Kidney (tissue), 14 donors: Measurements from ENCODE around the gene EMP2. TPM values are rescaled to one million over a fixed set of nuclear protein-coding genes. Genes with fewer than 3 reads are reported as not detected.

Source experiments
- DNase-seq, 5 donors: peaks; one replicate each; pipeline ENCODE4 v3.0.0-alpha.2; 2013 to 2020
- FAIRE-seq: peaks from 2 replicates; lab custom pipeline; 2012; peaks lifted over from hg19 to GRCh38; lab: Jason Lieb, UNC
- H3K27ac ChIP-seq, 2 donors: one replicate each; pipeline ENCODE4 v1.7.0; 2013; ENCODE audit warnings: low read depth in 2 of 2, low read length in 2 of 2, inconsistent platforms in 1 of 2
- H3K27me3 ChIP-seq: one replicate; pipeline ENCODE4 v1.7.1; 2013; ENCODE audit warnings: low read length, inconsistent platforms; ENCODE audit not compliant: control insufficient read depth, insufficient read depth
- H3K36me3 ChIP-seq, 3 donors: one replicate each; pipeline versions ENCODE4 v1.7.0 to v1.7.1; 2013; ENCODE audit warnings: low read length in 3 of 3, control low read depth in 1 of 3, inconsistent platforms in 1 of 3; ENCODE audit not compliant: insufficient read depth in 3 of 3, control insufficient read depth in 2 of 3
- H3K4me1 ChIP-seq, 3 donors: one replicate each; pipeline versions ENCODE4 v1.7.0 to v1.7.1; 2013; ENCODE audit warnings: low read length in 3 of 3, inconsistent platforms in 1 of 3, low read depth in 1 of 3; ENCODE audit not compliant: control insufficient read depth in 2 of 3, insufficient read depth in 2 of 3
- H3K4me3 ChIP-seq, 3 donors: one replicate each; pipeline versions ENCODE4 v1.7.0 to v1.8.1; 2013; ENCODE audit warnings: low read length in 3 of 3, control low read depth in 1 of 3, inconsistent platforms in 1 of 3
- H3K9ac ChIP-seq, 3 donors: one replicate each; pipeline versions ENCODE4 v1.7.0 to v1.7.1; 2013; ENCODE audit warnings: low read length in 3 of 3, control low read depth in 1 of 3, inconsistent platforms in 1 of 3
- H3K9me3 ChIP-seq, 3 donors: one replicate each; pipeline versions ENCODE4 v1.7.0 to v1.7.1; 2013; ENCODE audit warnings: low read length in 3 of 3, control low read depth in 1 of 3, inconsistent platforms in 1 of 3; ENCODE audit not compliant: control insufficient read depth in 2 of 3, insufficient read depth in 1 of 3
- intact Hi-C: fragments of 100-400 bp; cut with DNase I; formaldehyde crosslinking; loops from one replicate; pipeline ENCODE4 v1.11.1; 2022
- polyA plus RNA-seq: library from polyadenylated mRNA; stranded (reverse); fragments of 350-450 nt; fragmentation: Illumina TruSeq; extraction: RNeasy Lipid Tissue Mini Kit (QIAGEN cat#74804); gene quantifications from one replicate; pipeline ENCODE4 v1.2.3, GENCODE V29; 2014; ENCODE audit warnings: low read depth, low replicate concordance; ENCODE audit not compliant: insufficient read depth
- total RNA-seq: library from RNA; stranded (reverse); fragmentation: NEBNext Ultra II Directional; extraction: Animal tissue kit (Norgen Biotek cat#: 25700); gene quantifications from one replicate; pipeline ENCODE4 v1.2.1, GENCODE V29; 2021
- TF ChIP-seq, protein P1 (sequence below): IDR thresholded peaks from 3 replicates; pipeline ENCODE4 v1.5.1; 2012; ENCODE audit warnings: mild to moderate bottlenecking, moderate library complexity, borderline replicate concordance; ENCODE audit not compliant: insufficient read depth; ENCODE audit errors: extremely low read depth
- donor health status: control.
- donor health status: control.
- donor health status: control.
- donor health status: control.
- donor health status: control.
- donor health status: DM: yes; HTN: yes; CAD: no.
- donor health status: Normal renal cell carcinoma (clear cell type).

EMP2 gene
- total and polyA plus RNA-seq, 2 donors from 2014 or later = 14.5 to 25.8 TPM

DNA sequence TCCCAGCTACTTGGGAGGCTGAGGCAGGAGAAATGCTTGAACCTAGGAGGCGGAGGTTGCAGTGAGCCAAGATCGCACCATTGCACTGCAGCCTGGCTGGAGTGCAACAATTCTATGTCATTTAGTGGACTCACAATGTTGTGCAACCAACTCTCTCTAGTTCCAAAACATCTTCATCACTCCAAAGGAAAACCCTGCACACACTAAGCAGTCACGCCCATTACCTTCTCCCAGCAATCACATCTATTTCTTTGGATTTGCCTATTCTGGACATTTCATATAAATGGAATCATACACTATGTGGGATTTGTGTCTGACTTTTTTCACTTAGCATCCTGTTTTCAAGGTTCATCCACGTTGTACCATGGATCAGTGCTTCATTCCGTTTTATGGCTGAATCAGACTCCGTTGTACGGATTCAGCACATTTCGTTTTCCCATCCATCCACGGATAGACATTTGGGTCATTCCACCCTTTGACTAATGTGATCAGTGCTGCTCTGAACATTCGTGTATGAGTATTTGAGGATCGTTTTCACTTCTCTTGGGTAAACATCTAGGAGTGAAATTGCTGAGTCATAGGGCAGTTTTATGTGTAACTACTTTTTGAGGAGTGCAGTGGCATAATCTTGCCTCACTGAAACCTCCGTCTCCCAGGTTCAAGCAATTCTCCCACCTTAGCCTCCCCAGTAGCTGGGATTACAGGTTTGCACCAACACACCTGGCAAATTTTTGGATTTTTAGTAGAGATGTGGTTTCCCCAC lies 45.4 kb upstream of the EMP2 start:
- Histone ChIP-seq H3K4me3 (no peak overlapping the region), H3K27ac (no peak overlapping the region), H3K4me1 (no peaks in the 10 kb centered on the region), H3K9me3 (no peaks in the 10 kb centered on the region), H3K27me3 (no peaks in the 10 kb centered on the region), H3K9ac (no peak overlapping the region), H3K36me3 (no peaks in the 10 kb centered on the region)
- intact Hi-C loops = no loop called here
- FAIRE-seq (no peak), DNase-seq (no peak)
- TF ChIP-seq, protein P1, sequence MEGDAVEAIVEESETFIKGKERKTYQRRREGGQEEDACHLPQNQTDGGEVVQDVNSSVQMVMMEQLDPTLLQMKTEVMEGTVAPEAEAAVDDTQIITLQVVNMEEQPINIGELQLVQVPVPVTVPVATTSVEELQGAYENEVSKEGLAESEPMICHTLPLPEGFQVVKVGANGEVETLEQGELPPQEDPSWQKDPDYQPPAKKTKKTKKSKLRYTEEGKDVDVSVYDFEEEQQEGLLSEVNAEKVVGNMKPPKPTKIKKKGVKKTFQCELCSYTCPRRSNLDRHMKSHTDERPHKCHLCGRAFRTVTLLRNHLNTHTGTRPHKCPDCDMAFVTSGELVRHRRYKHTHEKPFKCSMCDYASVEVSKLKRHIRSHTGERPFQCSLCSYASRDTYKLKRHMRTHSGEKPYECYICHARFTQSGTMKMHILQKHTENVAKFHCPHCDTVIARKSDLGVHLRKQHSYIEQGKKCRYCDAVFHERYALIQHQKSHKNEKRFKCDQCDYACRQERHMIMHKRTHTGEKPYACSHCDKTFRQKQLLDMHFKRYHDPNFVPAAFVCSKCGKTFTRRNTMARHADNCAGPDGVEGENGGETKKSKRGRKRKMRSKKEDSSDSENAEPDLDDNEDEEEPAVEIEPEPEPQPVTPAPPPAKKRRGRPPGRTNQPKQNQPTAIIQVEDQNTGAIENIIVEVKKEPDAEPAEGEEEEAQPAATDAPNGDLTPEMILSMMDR = no peak

DNA sequence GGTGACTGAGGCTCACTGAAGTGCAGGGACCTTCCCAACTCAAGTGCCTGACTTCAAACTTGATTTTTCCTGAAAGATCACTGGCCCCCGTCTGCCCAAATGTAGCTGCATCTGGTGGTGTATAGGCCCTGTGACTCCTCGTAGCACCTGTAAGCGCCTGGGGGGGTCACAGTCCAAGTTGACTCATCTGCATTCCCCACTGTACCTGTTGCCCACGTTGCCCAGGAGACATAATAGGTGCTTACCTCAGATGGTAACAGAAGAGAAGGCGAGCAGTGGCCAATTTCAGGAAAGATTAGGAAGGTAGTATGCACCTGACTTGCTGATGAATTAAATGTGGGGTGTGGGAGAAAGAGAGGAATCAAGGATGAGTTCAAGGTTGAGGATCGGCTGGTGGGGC lies 44.1 kb upstream of the EMP2 start:
- no peaks in the 10 kb centered on the region for H3K36me3 ChIP-seq
- TF ChIP-seq, protein P1 = no peak
- no peak overlapping the region for H3K9ac ChIP-seq
- H3K4me3 ChIP-seq = no peak overlapping the region
- FAIRE-seq (no peak), DNase-seq (no peak)
- intact Hi-C loops = no loop called here
- H3K9me3 ChIP-seq = no peaks in the 10 kb centered on the region
- H3K27me3 ChIP-seq = no peaks in the 10 kb centered on the region
- no peak overlapping the region for H3K27ac ChIP-seq
- no peaks in the 10 kb centered on the region for H3K4me1 ChIP-seq

DNA sequence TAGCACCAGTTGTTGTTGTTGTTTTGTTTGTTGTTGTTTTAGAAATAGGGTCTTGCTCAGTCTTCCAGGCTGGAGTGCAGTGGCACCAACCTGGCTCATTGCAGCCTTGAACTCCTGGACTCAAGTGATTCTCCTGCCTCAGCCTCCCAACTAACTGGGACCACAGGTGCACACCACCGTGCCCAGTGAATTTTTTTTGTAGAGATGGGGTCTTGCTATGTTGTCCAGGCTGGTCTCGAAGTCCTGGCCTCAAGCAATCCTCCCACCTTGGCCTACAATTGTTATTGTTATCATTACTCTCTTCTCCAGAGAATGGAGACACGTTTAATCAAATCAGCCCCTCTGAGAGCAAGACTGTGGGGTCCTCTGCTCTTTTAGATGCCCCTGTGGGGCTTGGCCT lies 42.7 kb upstream of the EMP2 start:
- H3K27me3 ChIP-seq = no peaks in the 10 kb centered on the region
- H3K4me3 ChIP-seq = no peak overlapping the region
- no peak overlapping the region for H3K27ac ChIP-seq
- H3K9ac ChIP-seq = no peak overlapping the region
- no peaks in the 10 kb centered on the region for H3K36me3 ChIP-seq
- no peaks in the 10 kb centered on the region for H3K9me3 ChIP-seq
- FAIRE-seq = no peak
- intact Hi-C loops = no loop called here
- no peak for DNase-seq
- TF ChIP-seq, protein P1 = no peak
- H3K4me1 ChIP-seq = no peaks in the 10 kb centered on the region
